Stimulated activated CD4-positive, alpha-beta T cell treated with anti-CD3 and anti-CD28 coated beads, Interleukin-4, amount 100 ng/mL, for 1 hour (primary cell): ENCODE data around the gene RBM43.

Experiments
- DNase-seq: peaks from one replicate; pipeline ENCODE4 v3.0.0-alpha.2; 2020

The RBM43 gene

GRCh38 chr2:151206446-151206968 lies 55.2 kb downstream of the RBM43 start:
- DNase-seq, result no peak

DNA sequence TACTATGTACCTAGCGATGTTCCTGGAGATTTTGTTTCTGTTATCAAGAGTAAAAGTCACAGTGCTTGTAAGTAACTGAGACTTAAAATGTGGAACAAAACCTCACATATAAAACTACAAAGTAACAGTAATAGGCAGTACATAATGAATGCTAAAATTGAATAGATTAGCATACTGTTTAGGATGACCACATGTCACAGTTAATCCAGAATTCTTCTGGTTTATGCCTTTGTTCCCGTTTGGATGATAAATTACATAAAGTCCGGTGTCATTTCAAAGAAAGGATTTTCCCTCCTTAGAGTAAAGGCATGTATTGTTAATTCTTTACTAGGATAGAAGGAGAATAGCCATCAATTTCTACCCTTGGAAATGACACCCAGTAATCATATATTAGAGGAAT lies 56.1 kb downstream of the RBM43 start:
- DNase-seq, result no peak

GRCh38 chr2:151204756-151205155 lies 56.9 kb downstream of the RBM43 start:
- DNase-seq, result no peak

- DNase-seq, result no peak
Measured at GRCh38 chr2:151200844-151201243, 60.8 kb downstream of the RBM43 start.

DNA sequence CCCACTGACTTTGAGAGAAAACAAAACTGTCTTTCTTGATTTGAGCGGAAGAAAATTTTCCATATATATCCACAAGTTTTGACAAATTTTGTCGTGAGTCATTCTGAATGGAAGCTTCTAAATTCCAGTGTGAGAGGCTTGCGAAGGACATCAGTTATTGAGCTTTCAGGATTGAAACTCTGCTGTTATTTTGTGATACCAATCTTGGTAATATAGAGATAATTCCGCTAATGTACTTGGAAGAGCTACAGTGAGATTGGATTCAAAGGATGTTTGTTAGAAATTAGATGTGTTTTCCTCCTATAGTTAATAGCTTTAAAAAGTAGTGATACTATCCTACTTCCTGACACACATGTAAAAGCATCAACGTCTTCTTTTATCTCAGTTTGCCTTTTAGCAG lies 61.4 kb downstream of the RBM43 start:
- DNase-seq, result no peak

- DNase-seq, result no peak
Measured at GRCh38 chr2:151198645-151199044, 63.0 kb downstream of the RBM43 start.
